A673 (cell line): ENCODE measurements around the gene RASSF3.

Experiments used
- EZH2 ChIP-seq: fragments of 200-600 bp; sonication (generic); IDR thresholded peaks from 2 replicates; pipeline ENCODE4 v1.6.1; 2017; ENCODE audit warnings: borderline replicate concordance, low read depth, mild to moderate bottlenecking, mixed read lengths, antibody characterized with exemption, low read length; ENCODE audit not compliant: poor library complexity, severe bottlenecking
- TF ChIP-seq, protein P1 (sequence below): fragments of 300-800, 200-600 bp; sonication (generic); conservative IDR thresholded peaks from 2 replicates; pipeline ENCODE4 v1.5.1; 2017; ENCODE audit warnings: low read depth, mild to moderate bottlenecking, antibody characterized with exemption, low read length, moderate library complexity, mixed read lengths

DNA sequence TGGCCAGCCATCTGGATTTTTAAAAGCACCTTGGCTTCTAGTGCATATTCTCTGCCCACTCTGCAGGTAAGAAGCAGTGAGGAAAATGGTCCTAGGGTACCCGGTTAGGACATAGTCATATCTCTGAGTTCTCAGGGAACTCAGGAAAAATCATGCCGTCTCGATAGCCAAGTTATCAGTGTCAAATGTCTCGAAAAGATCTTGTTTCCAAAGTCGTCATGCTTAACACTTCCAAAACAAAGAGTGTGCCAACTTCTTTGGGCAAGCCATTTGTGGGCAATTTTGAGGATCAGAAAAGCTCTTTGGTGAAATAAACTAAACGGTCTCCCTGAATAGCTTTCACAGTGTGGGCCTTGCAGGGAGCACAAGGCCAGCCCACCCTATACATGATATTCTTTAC, 39.2 kb downstream of the RASSF3 start:
- TF ChIP-seq, protein P1, sequence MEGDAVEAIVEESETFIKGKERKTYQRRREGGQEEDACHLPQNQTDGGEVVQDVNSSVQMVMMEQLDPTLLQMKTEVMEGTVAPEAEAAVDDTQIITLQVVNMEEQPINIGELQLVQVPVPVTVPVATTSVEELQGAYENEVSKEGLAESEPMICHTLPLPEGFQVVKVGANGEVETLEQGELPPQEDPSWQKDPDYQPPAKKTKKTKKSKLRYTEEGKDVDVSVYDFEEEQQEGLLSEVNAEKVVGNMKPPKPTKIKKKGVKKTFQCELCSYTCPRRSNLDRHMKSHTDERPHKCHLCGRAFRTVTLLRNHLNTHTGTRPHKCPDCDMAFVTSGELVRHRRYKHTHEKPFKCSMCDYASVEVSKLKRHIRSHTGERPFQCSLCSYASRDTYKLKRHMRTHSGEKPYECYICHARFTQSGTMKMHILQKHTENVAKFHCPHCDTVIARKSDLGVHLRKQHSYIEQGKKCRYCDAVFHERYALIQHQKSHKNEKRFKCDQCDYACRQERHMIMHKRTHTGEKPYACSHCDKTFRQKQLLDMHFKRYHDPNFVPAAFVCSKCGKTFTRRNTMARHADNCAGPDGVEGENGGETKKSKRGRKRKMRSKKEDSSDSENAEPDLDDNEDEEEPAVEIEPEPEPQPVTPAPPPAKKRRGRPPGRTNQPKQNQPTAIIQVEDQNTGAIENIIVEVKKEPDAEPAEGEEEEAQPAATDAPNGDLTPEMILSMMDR: no peak
- TF ChIP-seq EZH2: no peak
